K562 (cell line): ENCODE data around the gene TPGS1. TPM values are rescaled to one million over a fixed set of nuclear protein-coding genes. Genes with fewer than 3 reads are reported as not detected.

Experiments used
- ATAC-seq: fragments of 200-7000 bp; cut with Tn5 transposase; 3 replicates; pipeline ENCODE4 v1.9.1; 2020; ENCODE audit warnings: moderate library complexity
- BruUV-seq: library from RNA; stranded (reverse); fragments of 400-500 nt; replicated peaks from 2 replicates; lab custom pipeline; 2021; lab: Mats Ljungman, UMichigan
- CTCF ChIA-PET: fragments of 300-600 bp; formaldehyde crosslinking; extraction: SDS; loops from one replicate; lab custom pipeline; 2021; ENCODE audit warnings: low intra/inter-chr PET ratio; lab: Yijun Ruan, JAX
- POLR2A ChIA-PET: fragments of 300-600, 350-650 bp; sonication (Branson Sonifier 250); formaldehyde crosslinking; extraction: SDS; loops from one replicate; lab custom pipeline; 2021; ENCODE audit warnings: antibody characterized with exemption, inconsistent platforms; lab: Yijun Ruan, JAX
- DNase-seq, 4 experiments: peaks; one replicate each; pipeline versions ENCODE4 v3.0.0 to v3.0.0-alpha.2; 2011 to 2018; ENCODE audit warnings: low spot score in 3 of 4, mixed read lengths in 3 of 4; ENCODE audit errors: extremely low read depth in 1 of 4
- FAIRE-seq: peaks from 2 replicates; lab custom pipeline; 2011; peaks lifted over from hg19 to GRCh38; lab: Jason Lieb, UNC
- H2AFZ ChIP-seq: 2 replicates; pipeline ENCODE4 v1.6.0; 2011; ENCODE audit warnings: low read depth, low read length, control low read depth, inconsistent platforms
- H3K27ac ChIP-seq: fragments of 200-600 bp; 3 replicates; pipeline ENCODE4 v1.8.0; 2011; ENCODE audit warnings: low read depth, mild to moderate bottlenecking, control low read depth, inconsistent platforms, low read length, moderate library complexity, mixed read lengths; ENCODE audit errors: extremely low read depth
- H3K27me3 ChIP-seq, 2 experiments: fragments of 300-600 bp in 1 of 2; 2 replicates in 1 of 2; 3 replicates in 1 of 2; pipeline versions ENCODE4 v1.6.0 to v1.8.0; 2011; ENCODE audit warnings: inconsistent platforms in 2 of 2, low read length in 2 of 2, mild to moderate bottlenecking in 1 of 2, mixed read lengths in 1 of 2, moderate library complexity in 1 of 2; ENCODE audit not compliant: control insufficient read depth in 2 of 2, insufficient read depth in 2 of 2
- H3K36me3 ChIP-seq: fragments of 300-600 bp; 3 replicates; pipeline ENCODE4 v1.8.0; 2011; ENCODE audit warnings: mild to moderate bottlenecking, low read length, inconsistent platforms; ENCODE audit not compliant: control insufficient read depth, insufficient read depth
- H3K4me1 ChIP-seq, 2 experiments: fragments of 200-600 bp in 1 of 2; replicated peaks in 1 of 2; 2 replicates in 1 of 2; 3 replicates in 1 of 2; pipeline versions ENCODE4 v1.5.1 to v1.8.0; 2011; ENCODE audit warnings: inconsistent platforms in 2 of 2, low read length in 2 of 2, mild to moderate bottlenecking in 1 of 2, mixed read lengths in 1 of 2, moderate library complexity in 1 of 2; ENCODE audit not compliant: control insufficient read depth in 2 of 2, insufficient read depth in 2 of 2
- H3K4me2 ChIP-seq: 2 replicates; pipeline ENCODE4 v1.6.1; 2011; ENCODE audit warnings: low read length, control low read depth, inconsistent platforms, mixed read lengths; ENCODE audit not compliant: insufficient read depth
- H3K4me3 ChIP-seq: fragments of 200-600 bp; sonication (generic), shearing (Covaris generic); 2 replicates; pipeline ENCODE4 v1.5.1; 2016; ENCODE audit warnings: control low read depth, inconsistent platforms
- H3K79me2 ChIP-seq: fragments of 200-600 bp; 3 replicates; pipeline ENCODE4 v1.8.0; 2011; ENCODE audit warnings: low read length, inconsistent platforms; ENCODE audit not compliant: control insufficient read depth, insufficient read depth
- H3K9ac ChIP-seq, 2 experiments: 2 replicates each; pipeline versions ENCODE4 v1.6.0 to v1.6.1; 2011; ENCODE audit warnings: low read depth in 2 of 2, low read length in 2 of 2, control low read depth in 1 of 2, inconsistent platforms in 1 of 2, mild to moderate bottlenecking in 1 of 2, mixed read lengths in 1 of 2; ENCODE audit not compliant: insufficient read depth in 1 of 2
- H3K9me1 ChIP-seq: one replicate; pipeline ENCODE4 v1.6.0; 2011; ENCODE audit warnings: inconsistent platforms, mild to moderate bottlenecking, low read length, moderate library complexity; ENCODE audit not compliant: control insufficient read depth, insufficient read depth
- H3K9me3 ChIP-seq: replicated peaks from 2 replicates; pipeline ENCODE4 v1.5.1; 2011; ENCODE audit warnings: low read depth, low read length, inconsistent platforms; ENCODE audit not compliant: control insufficient read depth, insufficient read depth
- H4K20me1 ChIP-seq: replicated peaks from 2 replicates; pipeline ENCODE4 v1.6.1; 2011; ENCODE audit warnings: low read length, inconsistent platforms, mixed read lengths; ENCODE audit not compliant: control insufficient read depth, insufficient read depth
- GTF2F1 ChIP-seq: IDR thresholded peaks from 2 replicates; pipeline ENCODE4 v1.6.1; 2011; ENCODE audit warnings: low read depth, low read length, improper control_type of control experiment
- NKRF ChIP-seq: fragments of 450-650 bp; IDR thresholded peaks from 2 replicates; pipeline ENCODE4 v1.6.1; 2016; ENCODE audit warnings: borderline replicate concordance
- SAFB2 ChIP-seq: fragments of 200-400 bp; formaldehyde crosslinking; IDR thresholded peaks from 2 replicates; pipeline ENCODE4 v1.6.1; 2018; ENCODE audit warnings: borderline replicate concordance, low read length, low read depth, moderate library complexity; ENCODE audit not compliant: severe bottlenecking
- TAF9B ChIP-seq: fragments of 450-650 bp; IDR thresholded peaks from 2 replicates; pipeline ENCODE4 v1.6.1; 2018; ENCODE audit warnings: mild to moderate bottlenecking; ENCODE audit not compliant: partially characterized antibody
- YBX1 ChIP-seq: fragments of 450-650 bp; IDR thresholded peaks from 2 replicates; pipeline ENCODE4 v1.7.1; 2016; ENCODE audit warnings: mild to moderate bottlenecking
- ZBTB1 ChIP-seq: sonication (generic); formaldehyde crosslinking; IDR thresholded peaks from 2 replicates; pipeline ENCODE4 v1.8.1; 2023; ENCODE audit warnings: missing genetic modification reagents, low read depth, mild to moderate bottlenecking, borderline replicate concordance
- ZBTB8A ChIP-seq: fragments of 450-650 bp; IDR thresholded peaks from 2 replicates; pipeline ENCODE4 v1.6.1; 2018; ENCODE audit warnings: mild to moderate bottlenecking, moderate library complexity; ENCODE audit not compliant: partially characterized antibody
- WGBS: fragments of 100-300 bp; shearing (Covaris generic); methylation state at CpG from one replicate; pipeline ENCODE4 v1.1.6; 2016; ENCODE audit warnings: low coverage, mixed read lengths; ENCODE audit not compliant: insufficient coverage; ENCODE audit errors: missing lambda C conversion rate; 5-methylcytosine and 5-hydroxymethylcytosine counted together
- in situ Hi-C: fragments of 300-500 bp; cut with MboI; formaldehyde crosslinking; loops from 4 replicates; pipeline ENCODE4 v1.15.0; 2018; ENCODE audit warnings: inconsistent platforms, mixed read lengths
- intact Hi-C: fragments of 100-400 bp; cut with micrococcal nuclease; formaldehyde crosslinking; loops from 2 replicates; pipeline ENCODE4 v1.14.2; 2022
- polyA plus RNA-seq, 8 experiments: library from polyadenylated mRNA; depleted of rRNA in 4 of 8; stranded (reverse) in 5 of 8; unstranded in 3 of 8; fragments of >200 nt; fragmentation: Nextera tagmentation in 2 of 8; fragmentation: Illumina TruSeq in 1 of 8; extraction: Ambion mirVana in 2 of 8; extraction: Trizol in 1 of 8; gene quantifications; 2 replicates each; pipeline versions ENCODE4 v1.2.1 to v1.2.3, GENCODE V29; 2011 to 2014; ENCODE audit warnings: inconsistent platforms in 1 of 8, missing spikeins in 1 of 8
- total RNA-seq, 7 experiments: library from RNA; depleted of rRNA in 6 of 7; stranded (reverse); fragments of >200 nt in 6 of 7; fragmentation: Illumina TruSeq in 2 of 7; extraction: Trizol in 2 of 7; gene quantifications; 2 replicates each; pipeline versions ENCODE4 v1.2.1 to v1.2.3, GENCODE V29; 2011 to 2021; ENCODE audit warnings: low replicate concordance in 1 of 7
- TF ChIP-seq, protein P1 (sequence below): sonication (generic); formaldehyde crosslinking; IDR thresholded peaks from 2 replicates; pipeline ENCODE4 v1.8.0; 2022; ENCODE audit warnings: mild to moderate bottlenecking, missing genetic modification reagents, borderline replicate concordance

TPGS1 gene
- total and polyA plus RNA-seq, 9 of the 15 experiments (the other 6 are each of a cell fraction or from before 2014, with no cell fraction given) = 0.30 to 31.6 (median 1.2) TPM; not detected in 2

- TF ChIP-seq ZBTB1 (CRISPR knock-in tag) (no peak), ZBTB8A (no peak), GTF2F1 (no peak), YBX1 (no peak), TAF9B (no peak), SAFB2 (no peak)
Observed at GRCh38 chr19:478236-478903, 28.9 kb upstream of the TPGS1 start (continued).

DNA sequence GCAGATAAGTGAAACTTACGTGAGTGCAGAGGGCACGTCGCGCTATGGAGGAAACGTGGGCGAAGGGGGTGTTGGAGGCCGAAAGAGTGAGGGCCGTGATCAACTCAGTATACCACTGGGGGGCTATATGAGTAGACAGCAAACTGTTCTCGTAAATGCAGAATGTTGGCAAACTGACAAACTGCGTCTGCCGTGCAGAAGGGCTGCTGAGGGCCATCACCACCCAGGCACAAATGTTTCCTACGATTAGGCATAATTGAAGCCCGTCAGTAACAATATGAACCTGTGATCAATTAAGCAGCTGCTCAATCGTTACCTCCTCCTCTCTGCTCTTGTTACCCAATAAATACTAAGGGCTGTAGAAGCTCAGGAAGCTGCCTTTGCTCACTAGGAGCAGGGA, 28.3 kb upstream of the TPGS1 start:
- ChIA-PET CTCF (no interaction called here), POLR2A (interaction anchor here (0.6 kb wide), 1 partner anchor 110 kb away, joined by 3 read pairs; no protein-coding TSS in a partner anchor)
- in situ Hi-C loops (no loop called here), intact Hi-C loops (no loop called here)
- H3K27me3 ChIP-seq = peaks cover 0 to 23% of the 10 kb centered on the region in 2 experiments; a peak in 2 of 5 replicates
- no peak overlapping the region for H3K4me3 ChIP-seq
- DNase-seq = no peak
- H3K9me1 ChIP-seq = no peaks in the 10 kb centered on the region
- no peak overlapping the region for H3K4me2 ChIP-seq
- no peak overlapping the region for H2AFZ ChIP-seq
- FAIRE-seq = no peak
- WGBS = 36% methylated on average over 13 of the region's 14 CpGs
- H3K9me3 ChIP-seq = peaks cover 6% of the 10 kb centered on the region; the same call in 1 of the 2 replicates
- peak overlapping the region in 1 of 2 experiments; percentile 48; a peak in 1 of 4 replicates for H3K9ac ChIP-seq
- no peaks in the 10 kb centered on the region for H3K36me3 ChIP-seq
- H3K4me1 ChIP-seq = peaks cover 0 to 37% of the 10 kb centered on the region in 2 experiments; a peak in 2 of 5 replicates
- TF ChIP-seq NKRF = no peak
- TF ChIP-seq, protein P1, sequence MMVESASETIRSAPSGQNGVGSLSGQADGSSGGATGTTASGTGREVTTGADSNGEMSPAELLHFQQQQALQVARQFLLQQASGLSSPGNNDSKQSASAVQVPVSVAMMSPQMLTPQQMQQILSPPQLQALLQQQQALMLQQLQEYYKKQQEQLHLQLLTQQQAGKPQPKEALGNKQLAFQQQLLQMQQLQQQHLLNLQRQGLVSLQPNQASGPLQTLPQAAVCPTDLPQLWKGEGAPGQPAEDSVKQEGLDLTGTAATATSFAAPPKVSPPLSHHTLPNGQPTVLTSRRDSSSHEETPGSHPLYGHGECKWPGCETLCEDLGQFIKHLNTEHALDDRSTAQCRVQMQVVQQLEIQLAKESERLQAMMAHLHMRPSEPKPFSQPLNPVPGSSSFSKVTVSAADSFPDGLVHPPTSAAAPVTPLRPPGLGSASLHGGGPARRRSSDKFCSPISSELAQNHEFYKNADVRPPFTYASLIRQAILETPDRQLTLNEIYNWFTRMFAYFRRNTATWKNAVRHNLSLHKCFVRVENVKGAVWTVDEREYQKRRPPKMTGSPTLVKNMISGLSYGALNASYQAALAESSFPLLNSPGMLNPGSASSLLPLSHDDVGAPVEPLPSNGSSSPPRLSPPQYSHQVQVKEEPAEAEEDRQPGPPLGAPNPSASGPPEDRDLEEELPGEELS = no peak
- H4K20me1 ChIP-seq = no peaks in the 10 kb centered on the region; the same call in 1 of the 2 replicates
- BruUV-seq = no TSS peak
- H3K79me2 ChIP-seq = no peaks in the 10 kb centered on the region
- no peak overlapping the region for H3K27ac ChIP-seq
- no peak for ATAC-seq
